Lung (tissue), 12 donors: ENCODE results near the gene RASL11B. TPM values are rescaled to one million over a fixed set of nuclear protein-coding genes. Genes with fewer than 3 reads are reported as not detected.

Source experiments
- ATAC-seq: fragments of 200-7000 bp; cut with Tn5 transposase; one replicate; pipeline ENCODE4 v1.9.1; 2020; ENCODE audit warnings: moderate number of reproducible peaks; ENCODE audit not compliant: insufficient read depth, low FRiP score
- DNase-seq, 3 donors: peaks; one replicate each; pipeline ENCODE4 v3.0.0-alpha.2; 2013 to 2017
- H3K27ac ChIP-seq, 2 donors: one replicate each; pipeline ENCODE4 v1.5.1; 2013; ENCODE audit warnings: mild to moderate bottlenecking in 2 of 2, moderate library complexity in 2 of 2, control low read depth in 1 of 2, inconsistent platforms in 1 of 2, low read depth in 1 of 2, low read length in 1 of 2
- H3K27me3 ChIP-seq, 3 donors: one replicate each; pipeline ENCODE4 v1.5.1; 2013; ENCODE audit warnings: low read length in 2 of 3; ENCODE audit not compliant: control insufficient read depth in 3 of 3, insufficient read depth in 3 of 3
- H3K36me3 ChIP-seq, 4 donors: one replicate each; pipeline ENCODE4 v1.5.1; 2013; ENCODE audit warnings: low read length in 4 of 4, mild to moderate bottlenecking in 1 of 4, moderate library complexity in 1 of 4; ENCODE audit not compliant: control insufficient read depth in 4 of 4, insufficient read depth in 4 of 4
- H3K4me1 ChIP-seq, 5 donors: one replicate each; pipeline ENCODE4 v1.5.1; 2013; ENCODE audit warnings: low read length in 5 of 5, mild to moderate bottlenecking in 2 of 5, moderate library complexity in 1 of 5; ENCODE audit not compliant: control insufficient read depth in 5 of 5, insufficient read depth in 5 of 5
- H3K4me3 ChIP-seq: one replicate; pipeline ENCODE4 v1.5.1; 2013; ENCODE audit warnings: mild to moderate bottlenecking, control low read depth, moderate library complexity
- H3K9ac ChIP-seq, 2 donors: one replicate each; pipeline ENCODE4 v1.5.1; 2013; ENCODE audit warnings: low read length in 2 of 2, control low read depth in 1 of 2; ENCODE audit not compliant: insufficient read depth in 1 of 2
- H3K9me3 ChIP-seq, 4 donors: one replicate each; pipeline ENCODE4 v1.5.1; 2013; ENCODE audit warnings: low read length in 3 of 4, mild to moderate bottlenecking in 1 of 4, moderate library complexity in 1 of 4; ENCODE audit not compliant: control insufficient read depth in 4 of 4, insufficient read depth in 3 of 4
- WGBS, 2 donors: extraction: QIAGEN DNeasy Blood & Tissue Kit; methylation state at CpG; one replicate each; pipeline ENCODE4 v1.1.7; 2013; 5-methylcytosine and 5-hydroxymethylcytosine counted together
- polyA plus RNA-seq, 2 donors: library from polyadenylated mRNA; stranded (reverse); fragments of 200-250 nt; gene quantifications; one replicate each; pipeline ENCODE4 v1.2.1, GENCODE V29; 2013
- total RNA-seq, 2 donors: library from RNA; depleted of rRNA in 1 of 2; stranded (reverse); fragments of >200 nt in 1 of 2; gene quantifications; one replicate each; pipeline ENCODE4 v1.2.1, GENCODE V29; 2014 to 2021
- TF ChIP-seq, protein P1 (sequence below): IDR thresholded peaks from 2 replicates; pipeline ENCODE4 v1.5.1; 2012; ENCODE audit warnings: mild to moderate bottlenecking; ENCODE audit errors: control extremely low read depth, extremely low read depth
- donor health status: control.
- donor health status: control.
- donor health status: Bipolar disorder and iron deficiency.
- donor health status: healthy.
- donor health status: DM: yes; HTN: yes; CAD: no.

Gene RASL11B
- total and polyA plus RNA-seq, 4 donors: 1.0 to 5.7 (median 1.7) TPM

DNA sequence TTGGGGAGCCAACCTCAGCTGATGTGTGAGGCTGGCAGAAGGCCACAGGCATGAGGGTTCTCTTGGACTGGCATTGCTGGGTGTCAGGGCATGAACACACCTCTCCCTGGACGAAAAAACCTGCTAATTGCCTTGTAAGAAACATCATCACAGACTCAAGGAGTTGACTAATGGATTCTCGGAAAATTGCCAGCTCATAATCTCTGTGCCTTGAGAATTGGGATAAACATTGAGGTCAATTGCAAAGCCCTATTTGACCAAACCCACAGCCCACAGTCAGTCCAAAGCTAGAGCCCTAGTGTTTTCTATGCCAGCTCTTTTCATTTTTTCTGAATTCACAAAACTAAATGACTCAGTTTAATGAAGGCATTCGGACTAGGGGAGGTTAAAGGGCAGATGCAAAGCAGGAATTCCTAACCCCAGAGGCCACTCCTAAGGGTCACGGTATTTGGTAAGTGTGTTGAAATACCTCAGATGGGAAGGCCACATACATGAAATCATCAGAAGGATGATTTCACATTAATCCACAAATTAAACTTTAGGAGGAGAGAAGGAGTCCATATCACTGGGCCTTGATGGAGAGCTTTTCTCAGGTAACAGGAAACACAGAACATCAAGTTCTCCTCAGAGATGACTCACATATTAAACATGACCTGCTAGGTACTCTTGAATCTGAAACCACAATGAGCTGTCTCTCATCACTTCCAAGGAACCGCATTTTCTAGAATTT lies 39.0 kb upstream of the RASL11B start:
- H3K36me3 ChIP-seq: no peaks in the 10 kb centered on the region
- H3K4me3 ChIP-seq: no peak overlapping the region
- ATAC-seq (peak; percentile 31), DNase-seq (peak in 1 of 3 donors; percentile 25)
- TF ChIP-seq, protein P1, sequence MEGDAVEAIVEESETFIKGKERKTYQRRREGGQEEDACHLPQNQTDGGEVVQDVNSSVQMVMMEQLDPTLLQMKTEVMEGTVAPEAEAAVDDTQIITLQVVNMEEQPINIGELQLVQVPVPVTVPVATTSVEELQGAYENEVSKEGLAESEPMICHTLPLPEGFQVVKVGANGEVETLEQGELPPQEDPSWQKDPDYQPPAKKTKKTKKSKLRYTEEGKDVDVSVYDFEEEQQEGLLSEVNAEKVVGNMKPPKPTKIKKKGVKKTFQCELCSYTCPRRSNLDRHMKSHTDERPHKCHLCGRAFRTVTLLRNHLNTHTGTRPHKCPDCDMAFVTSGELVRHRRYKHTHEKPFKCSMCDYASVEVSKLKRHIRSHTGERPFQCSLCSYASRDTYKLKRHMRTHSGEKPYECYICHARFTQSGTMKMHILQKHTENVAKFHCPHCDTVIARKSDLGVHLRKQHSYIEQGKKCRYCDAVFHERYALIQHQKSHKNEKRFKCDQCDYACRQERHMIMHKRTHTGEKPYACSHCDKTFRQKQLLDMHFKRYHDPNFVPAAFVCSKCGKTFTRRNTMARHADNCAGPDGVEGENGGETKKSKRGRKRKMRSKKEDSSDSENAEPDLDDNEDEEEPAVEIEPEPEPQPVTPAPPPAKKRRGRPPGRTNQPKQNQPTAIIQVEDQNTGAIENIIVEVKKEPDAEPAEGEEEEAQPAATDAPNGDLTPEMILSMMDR: no peak
- peaks cover 0 to 22% (median 11%) of the 10 kb centered on the region in 5 donors for H3K4me1 ChIP-seq
- 77 to 81% methylated on average over 5 of the region's 5 CpGs for WGBS, 2 donors
- H3K9me3 ChIP-seq: no peaks in the 10 kb centered on the region
- no peaks in the 10 kb centered on the region for H3K27me3 ChIP-seq
- peak overlapping the region in 1 of 2 donors; percentile 52 for H3K27ac ChIP-seq
- no peak overlapping the region for H3K9ac ChIP-seq

DNA sequence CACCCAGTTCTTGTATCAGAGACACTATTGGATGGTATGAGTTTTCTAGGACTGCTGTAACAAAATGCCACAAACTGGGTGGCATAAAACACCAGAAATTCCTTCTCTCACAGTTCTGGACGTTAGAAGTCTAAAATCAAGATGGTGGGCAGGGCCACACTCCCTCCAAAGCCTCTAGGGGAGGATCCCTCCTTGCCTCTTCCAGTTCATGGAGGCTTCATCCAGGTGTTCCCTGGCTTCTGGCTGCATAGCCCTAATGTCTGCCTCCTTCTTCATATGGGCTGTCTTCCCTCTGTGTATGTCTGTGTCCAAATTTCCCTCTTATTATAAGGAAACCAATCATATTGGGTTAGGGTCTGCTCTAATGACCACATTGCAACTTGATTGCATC lies 38.4 kb upstream of the RASL11B start:
- 74 to 83% methylated on average over 1 of the region's 1 CpG for WGBS, 2 donors
- peak overlapping the region in 1 of 2 donors; percentile 16 for H3K27ac ChIP-seq

DNA sequence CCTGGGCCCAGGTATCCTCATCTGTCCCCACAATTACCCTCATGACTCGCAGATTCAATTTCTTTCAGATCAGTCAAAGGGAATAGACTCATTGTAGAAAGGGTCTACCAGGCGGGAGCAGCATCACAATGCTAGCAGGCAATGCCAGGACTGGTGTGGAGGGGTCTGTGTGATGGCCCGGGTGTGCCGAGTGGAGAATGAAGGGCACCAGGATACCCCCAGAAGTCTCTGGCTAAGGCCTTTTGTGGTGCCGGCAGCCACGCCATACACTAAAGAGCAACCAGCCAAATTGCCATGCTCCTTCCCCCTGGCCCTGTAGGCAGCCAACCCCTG lies 37.9 kb upstream of the RASL11B start:
- TF ChIP-seq, protein P1: no peak
- WGBS, 2 donors: 88 to 91% methylated on average over 6 of the region's 6 CpGs

More for the DNA sequence above, 38.4 kb upstream of the RASL11B start:
- H3K4me1 ChIP-seq: peaks cover 0 to 22% (median 11%) of the 10 kb centered on the region in 5 donors
- no peaks in the 10 kb centered on the region for H3K27me3 ChIP-seq
- ATAC-seq (no peak), DNase-seq (no peak)
- no peaks in the 10 kb centered on the region for H3K36me3 ChIP-seq
- TF ChIP-seq, protein P1: no peak
- no peak overlapping the region for H3K9ac ChIP-seq
- H3K9me3 ChIP-seq: no peaks in the 10 kb centered on the region
- no peak overlapping the region for H3K4me3 ChIP-seq

More for the DNA sequence above, 37.9 kb upstream of the RASL11B start:
- H3K36me3 ChIP-seq: no peaks in the 10 kb centered on the region
- peaks cover 0 to 22% (median 11%) of the 10 kb centered on the region in 5 donors for H3K4me1 ChIP-seq
- H3K27ac ChIP-seq: peak overlapping the region in 1 of 2 donors; percentile 43
- ATAC-seq (no peak), DNase-seq (no peak)
- H3K9me3 ChIP-seq: no peaks in the 10 kb centered on the region
- no peak overlapping the region for H3K9ac ChIP-seq
- H3K27me3 ChIP-seq: no peaks in the 10 kb centered on the region
- no peak overlapping the region for H3K4me3 ChIP-seq
